IPS DF 19.7 (cell line): Measurements from ENCODE around the gene SAMD7.

Experiments
- DNase-seq: peaks from one replicate; pipeline ENCODE4 v3.0.0-alpha.2; 2013; ENCODE audit warnings: low read depth, low spot score

Gene SAMD7

DNA sequence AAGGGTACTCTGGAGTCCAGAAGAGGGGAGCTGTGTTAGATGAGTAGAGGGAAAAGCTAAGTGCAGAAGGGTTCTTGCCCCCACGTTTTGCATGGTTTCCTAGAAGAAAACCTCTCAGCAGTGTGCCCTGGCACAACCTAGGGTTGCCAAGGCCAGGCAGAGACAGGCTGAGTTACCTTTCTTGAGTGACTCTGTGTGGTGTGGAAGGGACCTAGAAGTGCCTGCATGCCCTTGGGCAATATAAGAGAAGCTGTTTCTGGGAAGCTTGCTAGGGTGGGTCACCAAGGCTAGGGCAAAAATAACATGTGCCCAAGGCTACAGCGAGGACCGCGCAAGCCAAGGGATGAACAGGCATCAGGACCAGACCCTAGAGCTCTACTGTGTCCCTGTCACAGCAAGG, 3.4 kb upstream of the SAMD7 start:
- no peak for DNase-seq

DNA sequence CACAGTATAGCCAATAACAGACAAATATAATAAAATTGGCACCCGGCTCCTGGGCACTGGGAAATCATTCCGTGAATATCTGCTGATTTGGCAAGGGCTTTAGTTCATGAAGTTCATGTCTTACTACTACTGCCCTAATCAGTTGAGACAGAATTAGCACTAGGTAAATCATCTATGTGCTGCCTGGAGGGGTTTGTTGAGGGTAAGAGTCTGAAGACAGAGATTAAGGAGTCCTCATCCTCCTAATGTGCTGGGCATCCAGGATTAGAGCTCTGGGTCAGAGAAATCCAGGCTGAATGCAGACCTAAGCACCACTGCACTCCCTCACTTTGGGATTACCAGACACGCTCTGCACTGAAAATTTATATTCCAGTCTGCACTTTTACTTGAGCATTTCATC, 2.0 kb downstream of the SAMD7 start:
- no peak for DNase-seq

DNA sequence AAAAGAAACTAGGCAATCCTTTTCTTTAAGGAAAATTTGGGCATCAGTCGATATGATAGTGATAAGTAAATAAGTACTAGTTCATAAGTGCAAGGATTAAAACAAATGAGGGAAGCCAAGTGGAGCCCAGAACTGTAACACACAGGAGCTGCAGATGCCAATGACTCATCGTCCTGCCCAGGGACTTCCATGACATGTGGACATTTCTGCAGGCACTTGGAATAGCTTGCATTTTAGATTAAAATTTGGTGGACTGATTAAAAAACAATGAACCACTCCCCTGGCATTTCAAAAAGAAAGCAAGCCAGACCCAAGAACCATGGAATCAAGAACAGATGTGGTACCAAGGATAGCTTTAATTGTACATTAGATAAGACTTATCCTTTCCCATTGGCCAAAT, 2.9 kb downstream of the SAMD7 start:
- DNase-seq, result no peak

DNA sequence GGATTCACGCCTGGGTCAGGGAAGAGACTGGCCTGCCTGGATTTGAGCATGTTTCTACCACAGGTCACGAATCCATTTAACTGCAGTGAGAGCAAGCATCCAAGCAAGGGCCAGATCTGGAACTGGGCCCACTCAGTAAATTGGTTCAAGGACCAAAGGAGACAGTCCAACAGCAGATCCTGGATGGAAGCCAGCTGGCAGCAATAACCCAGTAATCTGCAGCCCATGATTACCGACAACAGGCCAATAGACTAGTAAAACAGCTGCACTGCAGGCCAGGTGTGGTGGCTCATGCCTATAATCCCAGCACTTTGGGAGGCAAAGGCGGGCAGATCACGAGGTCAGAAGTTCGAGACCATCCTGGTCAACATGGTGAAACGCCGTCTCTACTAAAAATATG, 11.8 kb downstream of the SAMD7 start:
- no peak for DNase-seq

DNA sequence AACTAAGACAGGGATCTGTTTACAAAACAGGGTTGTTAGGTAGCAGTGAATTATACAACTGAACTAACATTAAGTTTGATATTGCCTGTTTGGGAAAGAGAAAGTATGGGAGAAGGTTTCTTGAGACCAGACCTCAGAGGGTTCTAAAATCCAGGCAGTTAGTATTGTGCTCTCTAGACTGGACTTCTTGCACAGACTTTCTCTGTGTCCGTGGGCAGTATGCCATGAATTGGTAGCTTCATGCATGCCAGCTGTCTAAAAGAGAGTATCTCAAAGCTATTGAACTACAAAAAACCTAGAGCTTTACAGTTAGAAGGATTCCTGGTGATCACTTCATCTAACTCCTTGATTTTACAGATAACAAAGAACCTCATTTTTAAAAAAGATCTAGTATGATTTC, 12.5 kb downstream of the SAMD7 start:
- no peak for DNase-seq

DNA sequence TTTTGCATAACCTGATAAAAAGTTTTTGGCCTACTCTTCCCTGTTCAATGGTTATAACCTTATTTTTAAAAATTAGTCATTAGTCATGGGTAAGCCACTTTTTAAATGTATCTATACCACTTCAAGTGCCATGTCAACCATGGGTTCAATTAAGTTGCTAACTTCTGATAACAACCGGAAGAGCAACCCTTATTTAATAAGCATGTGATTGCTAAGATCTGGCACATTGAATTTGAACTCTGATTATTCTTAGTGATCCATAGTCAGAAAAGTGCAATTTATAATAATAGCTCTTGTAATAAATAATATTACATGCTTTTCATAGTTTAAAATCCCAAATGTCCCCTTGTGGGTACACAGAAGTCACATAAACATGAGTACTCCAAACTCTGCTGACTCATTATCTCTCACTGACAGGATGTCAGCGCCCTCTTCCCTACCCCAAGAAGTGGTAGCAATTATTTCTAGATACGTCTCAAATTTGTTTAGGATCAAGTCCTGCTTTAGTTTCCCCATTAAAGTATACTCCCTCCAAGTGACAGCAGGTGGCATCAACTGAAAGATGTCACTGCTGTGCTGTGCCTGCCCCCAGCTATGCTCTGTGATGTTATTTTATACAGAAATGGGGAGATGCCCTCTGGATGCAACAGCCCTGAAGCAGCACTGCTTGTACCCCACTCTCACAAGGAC, 18.6 kb downstream of the SAMD7 start:
- DNase-seq, result no peak

DNA sequence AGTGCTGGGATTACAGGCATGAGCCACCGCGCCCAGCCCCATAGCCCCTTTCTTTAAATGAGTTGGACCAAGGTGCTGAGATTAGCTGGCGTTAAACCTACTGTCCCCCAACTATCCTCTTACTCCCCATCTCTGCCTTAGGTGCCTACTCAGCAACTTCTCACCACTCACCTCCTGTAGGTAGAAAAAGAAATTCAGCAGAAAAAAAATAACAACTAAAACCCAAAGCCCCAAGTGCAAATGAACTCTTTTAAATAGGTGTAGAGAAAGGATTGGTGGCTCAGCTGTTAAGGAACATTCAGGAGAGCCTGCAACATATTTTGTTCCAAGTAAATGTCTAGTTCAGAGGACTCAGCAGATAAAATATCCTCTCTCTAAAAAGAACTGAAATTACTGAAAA, 19.5 kb downstream of the SAMD7 start:
- DNase-seq, result no peak

DNA sequence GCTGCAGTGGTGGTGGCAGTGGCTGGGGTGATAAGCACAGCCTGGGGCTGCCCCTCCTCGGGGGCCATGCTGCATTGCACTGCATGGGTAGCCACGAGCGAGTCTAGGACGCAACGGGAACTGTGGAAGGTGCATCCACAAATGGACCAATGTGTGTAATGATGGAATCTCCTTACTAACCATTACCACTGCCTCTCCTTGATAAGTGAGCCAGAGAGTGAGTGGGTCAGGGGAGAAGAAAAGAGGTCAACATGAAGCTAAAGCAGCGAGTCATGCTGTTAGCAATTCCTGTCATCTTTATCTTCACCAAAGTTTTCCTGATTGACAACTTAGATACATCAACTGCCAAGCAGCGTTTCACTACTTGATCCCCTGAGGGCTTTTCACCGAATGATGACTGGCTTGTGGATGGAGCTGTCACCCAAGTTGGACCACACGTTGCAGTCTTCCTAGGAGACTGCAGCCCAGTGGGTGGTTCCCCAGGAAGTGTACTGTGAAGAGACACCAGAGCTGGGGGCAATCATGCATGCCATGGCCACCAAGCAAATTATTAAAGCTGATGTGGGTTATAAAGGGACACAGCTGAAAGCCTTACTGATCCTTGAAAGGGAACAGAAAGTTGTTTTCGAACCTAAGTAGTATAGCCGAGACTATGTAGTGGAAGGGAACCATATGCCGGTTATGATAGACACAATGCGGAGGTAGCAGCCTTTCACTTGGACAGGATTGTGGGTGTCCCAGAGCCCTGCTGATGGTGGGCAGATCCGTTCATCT, 20.6 kb downstream of the SAMD7 start:
- DNase-seq, result no peak

DNA sequence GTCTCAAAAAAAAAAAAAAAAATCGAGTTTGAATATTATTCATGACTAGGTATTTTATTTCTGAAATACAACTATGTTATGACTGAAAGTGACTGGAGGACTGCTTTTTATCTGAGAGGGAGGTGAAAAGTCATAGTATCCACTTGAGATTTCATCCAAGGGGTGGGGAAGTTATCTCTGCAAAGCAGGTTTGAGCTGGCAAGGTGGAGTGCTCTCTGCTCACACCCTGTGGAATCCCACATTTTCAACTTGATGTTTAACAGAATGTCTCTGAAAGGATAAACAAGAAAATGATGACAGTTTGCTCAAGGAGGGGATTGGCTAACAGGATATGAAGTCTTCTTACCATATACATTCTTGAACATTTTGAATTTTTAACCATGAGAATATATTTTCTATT, 27.9 kb downstream of the SAMD7 start:
- DNase-seq, result no peak

DNA sequence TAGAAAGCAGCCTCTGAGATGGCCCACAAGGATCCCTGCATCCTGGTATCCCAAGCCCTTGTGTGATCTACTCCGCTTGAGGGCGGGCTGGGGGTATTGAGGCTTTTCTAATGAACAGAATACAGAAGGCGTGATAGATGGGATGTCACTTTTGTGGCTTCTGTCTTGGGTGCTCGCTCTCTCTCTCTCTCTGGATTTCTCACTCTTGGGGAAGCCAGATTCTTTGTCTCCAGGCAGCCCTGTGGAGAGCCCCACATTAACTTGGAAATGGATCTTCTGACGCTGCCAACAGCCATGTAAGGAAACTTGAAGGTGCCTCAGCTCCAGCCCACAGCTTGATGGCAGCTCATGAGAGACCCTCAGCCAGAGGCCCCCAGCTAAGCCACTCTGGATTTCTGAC, 28.4 kb downstream of the SAMD7 start:
- DNase-seq, result no peak

DNA sequence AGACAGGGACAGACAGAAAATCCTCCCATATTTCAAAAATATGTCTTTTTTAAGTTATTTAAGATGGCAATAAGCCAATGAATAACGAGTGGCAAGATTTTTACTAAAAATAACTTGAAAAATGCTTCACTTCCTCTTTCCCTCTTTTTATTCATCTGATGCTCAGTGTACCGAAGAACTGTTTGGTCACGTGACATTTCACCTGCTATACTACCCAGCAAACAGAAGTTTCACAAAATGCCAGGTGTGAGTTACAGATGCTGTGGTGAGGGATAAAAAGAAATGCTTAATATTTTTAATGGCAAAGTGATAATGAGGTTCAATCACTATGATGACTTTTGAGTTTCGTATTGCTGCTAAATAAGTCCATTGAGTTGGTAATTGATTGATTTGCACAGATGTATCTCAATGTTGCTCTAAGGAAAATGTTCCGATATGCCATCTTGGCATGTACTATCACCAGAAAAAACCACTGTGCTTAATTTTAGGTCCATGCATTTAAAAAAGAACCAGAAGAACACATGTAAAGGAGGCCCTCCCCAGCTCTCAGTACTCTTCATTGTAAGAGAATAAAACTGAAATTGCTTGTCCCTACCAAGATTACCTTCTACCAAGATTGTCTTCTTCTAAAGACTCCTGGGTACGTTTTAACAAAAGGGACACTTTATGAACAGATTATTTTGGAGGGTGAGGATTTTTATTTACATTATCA, 29.3 kb downstream of the SAMD7 start:
- DNase-seq, result no peak

DNA sequence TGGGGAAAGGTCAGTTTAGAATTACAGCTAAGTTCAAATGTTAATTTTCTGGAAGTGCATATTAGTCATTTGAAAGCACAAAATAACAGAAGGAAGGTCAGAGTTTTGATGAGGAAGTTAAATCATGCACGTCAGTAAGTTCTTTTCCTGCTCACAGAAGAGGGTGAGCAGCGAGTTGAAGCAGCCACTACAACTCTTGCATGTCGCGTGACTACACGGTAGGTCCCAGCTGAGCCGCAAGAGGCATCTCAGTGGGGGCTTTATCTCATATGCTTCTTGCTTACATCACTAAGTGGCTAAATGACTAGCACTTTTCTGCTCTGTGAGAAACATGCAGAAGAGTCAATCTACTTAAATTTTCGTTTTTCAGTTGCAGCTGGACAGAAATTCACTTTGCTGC, 33.9 kb downstream of the SAMD7 start:
- DNase-seq, result no peak

DNA sequence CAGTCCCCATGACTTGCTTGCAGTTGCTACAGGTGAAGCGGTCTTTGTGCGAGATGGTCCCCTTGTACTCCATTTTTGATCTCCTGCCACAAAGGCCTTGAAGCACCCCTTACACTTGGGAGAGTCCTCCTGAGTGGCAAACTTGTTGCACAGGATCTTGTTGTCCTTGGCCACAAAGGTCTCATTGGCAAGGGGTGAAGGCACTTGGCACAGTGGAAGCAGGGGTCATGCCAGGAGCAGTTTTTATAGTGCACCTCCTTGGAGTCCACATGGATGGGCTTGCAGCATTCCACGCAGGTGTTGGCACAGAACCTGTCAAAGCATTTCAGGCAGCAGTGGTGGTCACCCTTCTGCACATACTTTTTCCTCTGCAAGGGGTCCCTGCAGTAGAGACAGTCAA, 35.0 kb downstream of the SAMD7 start:
- no peak for DNase-seq

DNA sequence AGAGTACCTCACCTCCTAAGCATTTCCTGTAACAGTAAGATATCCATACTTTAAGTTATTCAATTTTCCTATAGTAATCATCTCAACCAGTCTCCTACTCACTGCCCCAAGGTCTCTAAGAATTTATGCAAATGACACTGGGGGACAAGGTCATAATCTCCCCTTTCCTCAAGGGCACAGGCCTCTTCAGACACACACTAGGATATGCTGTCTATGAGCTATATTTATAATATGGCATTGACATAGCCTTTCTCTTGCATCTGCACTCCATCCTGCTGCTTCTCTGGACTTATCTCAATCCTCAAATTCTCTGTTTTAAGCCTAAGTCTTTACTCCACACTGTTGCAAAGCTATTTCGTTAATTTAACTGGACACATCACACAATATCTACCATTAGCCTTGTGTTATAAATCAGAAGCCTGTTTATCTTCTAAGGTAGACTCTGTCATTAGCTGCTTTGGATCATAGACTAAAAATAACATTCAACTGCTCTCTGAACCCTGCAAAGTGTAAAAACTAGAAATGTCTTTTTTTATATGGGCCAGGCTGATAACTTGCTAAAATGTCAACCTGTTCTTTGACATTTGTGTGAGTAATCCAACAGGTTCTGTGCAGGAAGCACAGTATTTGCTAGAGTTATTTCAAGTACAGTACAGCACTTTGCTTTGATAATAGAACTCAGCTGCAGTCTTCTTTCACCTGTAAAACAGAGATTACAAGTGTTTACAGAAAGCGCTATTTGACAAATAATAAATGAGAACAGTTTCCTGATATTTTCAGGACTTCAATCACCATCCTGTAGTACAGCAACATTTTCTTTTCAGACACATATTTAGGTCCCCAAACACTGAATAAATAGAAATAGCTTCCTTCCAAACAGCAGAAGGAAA, 37.4 kb downstream of the SAMD7 start:
- DNase-seq, result no peak

DNA sequence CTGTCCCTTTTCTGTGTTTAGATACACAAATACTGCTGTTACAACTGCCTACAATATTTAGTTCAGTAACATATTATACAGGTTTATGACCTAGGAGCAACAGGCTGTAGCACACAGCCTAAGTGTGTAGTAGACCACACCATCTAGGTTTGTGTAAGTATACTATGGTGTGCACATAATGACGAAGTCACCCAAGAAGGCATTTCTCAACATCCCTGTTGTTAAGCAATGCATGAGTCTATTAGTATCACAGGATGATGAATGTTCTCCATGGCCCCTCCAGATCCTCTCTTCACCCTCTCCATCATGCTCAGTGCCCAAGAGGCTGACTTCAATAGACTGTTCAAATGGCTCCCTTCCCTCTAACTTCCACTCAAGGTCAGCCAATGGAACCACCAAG, 40.7 kb downstream of the SAMD7 start:
- no peak for DNase-seq

DNA sequence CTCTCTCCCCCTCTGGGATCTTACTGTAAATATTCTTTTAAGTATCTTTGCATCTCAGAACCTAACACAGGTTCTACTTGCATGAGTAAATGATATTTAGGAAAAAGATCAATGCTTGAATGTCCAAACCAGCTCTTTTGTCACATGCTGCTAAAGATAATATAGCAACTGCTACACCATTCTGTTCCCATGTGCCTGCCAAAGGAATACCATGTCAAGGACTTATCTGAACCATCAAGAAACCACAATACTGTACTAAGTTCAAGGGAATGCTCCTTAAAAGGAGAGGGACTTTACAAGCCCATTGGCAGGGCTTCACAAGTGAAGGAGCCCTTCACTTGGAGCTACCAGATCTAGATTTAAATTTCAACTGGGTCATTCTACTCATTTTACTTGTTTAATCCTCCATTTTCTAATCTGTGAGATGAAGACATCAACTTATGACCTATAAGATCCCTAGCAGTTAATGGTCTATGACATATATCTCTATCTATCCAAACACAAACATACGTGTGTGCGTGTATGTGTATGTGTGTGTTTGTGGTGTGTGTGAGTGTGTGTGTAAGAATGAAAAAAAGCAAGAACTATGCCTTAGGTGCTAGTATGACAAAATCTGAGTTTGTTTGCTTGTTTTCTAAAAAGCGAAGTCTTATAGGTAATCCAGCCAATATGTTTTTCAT, 42.2 kb downstream of the SAMD7 start:
- DNase-seq, result no peak

DNA sequence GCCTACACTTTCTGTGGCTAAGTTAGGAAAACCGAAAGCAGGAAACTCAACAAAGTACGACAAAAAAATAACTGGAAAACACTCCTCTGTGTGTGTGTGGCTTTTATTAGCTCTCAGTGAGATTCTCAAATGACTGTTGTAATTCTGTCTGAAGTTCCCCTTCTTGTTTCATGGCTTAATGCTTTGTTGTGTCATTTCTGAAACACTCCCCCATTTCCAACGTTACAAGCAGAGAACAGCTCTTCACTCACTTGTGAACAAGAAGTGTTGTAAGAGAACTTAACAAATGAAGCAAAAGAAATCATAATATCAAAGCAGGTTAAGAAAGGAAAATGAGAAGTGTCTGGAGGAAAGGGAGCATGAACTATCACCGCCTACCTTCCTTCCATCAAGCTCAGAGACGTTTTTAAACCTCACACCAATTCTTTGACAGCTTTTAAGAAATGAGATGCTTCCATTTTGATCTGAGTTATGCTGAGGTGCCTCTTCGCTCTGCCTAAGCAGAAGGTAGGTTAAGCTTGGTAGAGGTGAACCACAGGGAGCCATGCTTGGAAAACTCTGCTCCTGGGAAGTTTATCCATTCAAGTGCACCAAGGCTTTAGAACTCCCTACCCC, 42.9 kb downstream of the SAMD7 start:
- no peak for DNase-seq

DNA sequence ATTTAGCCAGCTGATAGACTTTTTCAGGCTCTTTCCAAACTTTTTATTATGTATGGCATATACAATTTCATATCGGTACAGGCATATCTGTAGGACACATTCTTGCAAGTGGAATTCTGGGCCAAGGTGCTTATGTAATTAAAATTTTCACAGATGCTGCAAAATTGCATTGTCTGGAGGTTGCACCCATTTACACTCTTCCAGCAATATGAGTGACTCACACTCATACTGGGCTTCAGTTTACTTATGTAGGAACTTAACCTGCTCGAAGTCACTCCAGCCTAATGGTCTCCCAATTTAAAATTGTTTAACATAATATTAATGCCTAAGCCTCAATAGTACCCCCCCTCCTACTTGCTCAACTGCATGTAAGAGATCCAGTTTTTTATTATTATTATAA, 44.0 kb downstream of the SAMD7 start:
- no peak for DNase-seq

DNA sequence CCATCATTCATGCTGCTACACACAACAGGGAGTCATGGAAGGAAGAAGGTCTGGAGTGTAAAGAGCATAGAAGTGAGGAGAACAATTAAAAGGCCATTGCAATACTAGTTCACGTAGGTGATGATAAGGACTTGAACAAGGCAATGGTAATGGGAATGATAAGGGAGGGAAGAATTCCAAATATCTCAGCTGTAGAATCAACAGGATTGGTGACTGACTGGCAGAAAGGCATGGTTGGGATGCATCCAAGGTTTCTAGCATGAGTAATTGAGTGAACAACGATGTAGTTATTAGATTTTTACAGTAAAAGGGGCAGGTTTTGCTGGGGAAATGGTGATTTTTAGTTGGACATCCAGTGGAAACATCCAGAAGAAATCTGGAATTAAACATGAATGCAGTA, 52.8 kb downstream of the SAMD7 start:
- no peak for DNase-seq

DNA sequence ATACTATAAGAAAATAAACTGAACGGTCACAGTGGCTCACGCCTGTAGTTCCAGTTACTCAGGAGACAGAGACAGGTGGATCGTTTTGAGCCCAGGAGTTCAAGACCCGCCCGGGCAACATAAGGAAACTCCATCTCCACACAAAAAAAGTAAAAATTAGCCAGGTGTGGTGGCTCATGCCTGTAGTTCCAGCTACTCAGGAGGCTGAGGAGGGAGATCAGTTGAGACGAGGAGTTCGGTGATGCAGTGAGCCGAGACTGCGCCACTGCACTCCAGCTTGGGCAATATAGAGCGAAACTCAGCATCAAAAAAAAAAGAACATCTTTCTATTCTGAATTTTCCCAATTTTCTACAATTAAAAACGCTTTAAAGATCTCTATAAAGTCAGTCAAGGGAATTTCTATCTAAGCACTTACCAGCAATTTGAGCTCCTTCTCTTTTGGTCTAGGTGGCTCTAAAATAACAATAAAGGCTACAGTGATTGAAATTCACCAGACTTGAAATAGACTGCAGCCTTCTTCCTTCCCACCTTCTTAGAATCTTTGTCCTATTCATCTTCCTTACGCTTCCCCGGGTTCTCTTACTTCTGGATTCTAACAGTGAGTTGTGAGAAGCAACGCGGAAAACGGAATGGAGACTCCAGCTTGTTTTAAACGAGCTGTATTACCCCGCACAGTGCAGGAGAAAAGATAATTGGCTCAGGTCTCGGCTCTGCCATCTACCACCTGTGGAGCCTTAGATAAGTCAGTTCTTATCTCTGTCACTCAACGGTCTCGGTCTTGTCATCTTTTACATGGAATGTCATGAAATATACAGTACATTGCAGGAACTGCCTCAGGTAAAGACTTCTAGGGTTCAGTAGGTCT, 54.4 kb downstream of the SAMD7 start:
- DNase-seq, result no peak
